H1 (cell line): ENCODE measurements around the gene GALNT15. TPM values are rescaled to one million over a fixed set of nuclear protein-coding genes. Genes with fewer than 3 reads are reported as not detected.

Experiments used
- GTF2F1 ChIP-seq: IDR thresholded peaks from 2 replicates; pipeline ENCODE4 v1.6.1; 2012; ENCODE audit warnings: low read depth, low read length, improper control_type of control experiment, borderline replicate concordance
- polyA plus RNA-seq, 7 experiments: library from polyadenylated mRNA; depleted of rRNA in 3 of 7; stranded (reverse) in 5 of 7; unstranded in 2 of 7; fragments of >200 nt in 5 of 7; fragments of 200-250 nt in 2 of 7; gene quantifications; 1 replicate in 5 of 7; 2 replicates in 1 of 7; 4 replicates in 1 of 7; pipeline versions ENCODE4 v1.2.1 to v1.2.3, GENCODE V29; 2011 to 2013; ENCODE audit warnings: missing spikeins in 2 of 7, mixed read lengths in 2 of 7
- total RNA-seq: library from RNA; stranded (reverse); fragmentation: NEBNext Ultra II Directional; extraction: Animal tissue kit (Norgen Biotek cat#: 25700); gene quantifications from 2 replicates; pipeline ENCODE4 v1.2.1, GENCODE V29; 2021

Gene GALNT15
- total and polyA plus RNA-seq, 2 of the 8 experiments (the other 6 are each of a cell fraction or from before 2014, with no cell fraction given), result 0.02 TPM; not detected in 1

DNA sequence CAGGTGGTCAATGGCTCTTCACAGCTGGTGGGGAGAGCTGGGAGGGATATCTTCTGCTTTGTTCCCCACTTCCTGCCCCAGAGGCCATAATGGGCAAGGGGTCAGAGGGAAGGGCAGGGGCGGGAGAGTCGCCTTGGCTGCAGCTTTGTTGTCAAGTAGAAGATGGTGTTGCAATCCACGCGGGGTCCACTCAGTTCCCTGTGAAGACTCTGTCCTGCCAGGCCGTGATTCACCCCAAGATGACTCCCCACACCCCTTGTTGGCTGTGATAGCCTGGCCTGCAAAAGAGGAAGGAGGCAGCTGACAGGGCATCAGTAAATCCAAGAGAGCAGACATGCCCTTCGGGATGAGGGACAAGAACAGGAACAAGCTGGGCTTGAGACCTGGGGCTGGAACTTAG, 6.9 kb downstream of the GALNT15 start (continued):
- TF ChIP-seq GTF2F1, result no peak
- TF ChIP-seq, all 59 proteins: peak for 0
